Type B pancreatic cell (in vitro differentiated cells): ENCODE data around the gene ST7L. TPM values are rescaled to one million over a fixed set of nuclear protein-coding genes. Genes with fewer than 3 reads are reported as not detected.
"Not testable (repeated sequence)": the region's sequence is repeated elsewhere in the genome, so short reads cannot be mapped to it uniquely, and the experiment has no call there.

Experiments
- DNase-seq: peaks from one replicate; pipeline ENCODE4 v3.0.0; 2021; ENCODE audit warnings: mixed read lengths; ENCODE audit not compliant: unreplicated experiment; ENCODE audit errors: extremely low spot score
- H3K27ac Mint-ChIP-seq: 2 replicates; pipeline ENCODE4 v1.8.0; 2021; ENCODE audit warnings: mild to moderate bottlenecking, mixed read lengths
- H3K27me3 Mint-ChIP-seq: 2 replicates; pipeline ENCODE4 v1.8.0; 2021; ENCODE audit warnings: mixed read lengths
- H3K36me3 Mint-ChIP-seq: 2 replicates; pipeline ENCODE4 v1.8.0; 2021; ENCODE audit warnings: mixed read lengths
- H3K4me1 Mint-ChIP-seq: one replicate; pipeline ENCODE4 v1.8.0; 2021; ENCODE audit warnings: mixed read lengths; ENCODE audit not compliant: unreplicated experiment
- H3K4me3 Mint-ChIP-seq: 2 replicates; pipeline ENCODE4 v1.8.0; 2021; ENCODE audit warnings: mild to moderate bottlenecking, mixed read lengths
- H3K9me3 Mint-ChIP-seq: 2 replicates; pipeline ENCODE4 v1.8.0; 2021; ENCODE audit warnings: mixed read lengths
- CTCF ChIP-seq: fragments of 200-600 bp; sonication (generic); conservative IDR thresholded peaks from 2 replicates; pipeline ENCODE4 v1.5.0; 2021; ENCODE audit warnings: antibody characterized with exemption, mild to moderate bottlenecking
- total RNA-seq: library from RNA; stranded (reverse); gene quantifications from 2 replicates; pipeline ENCODE4 v1.2.1, GENCODE V29; 2021; ENCODE audit warnings: low replicate concordance

ST7L gene
- total RNA-seq, 1 donor from 2014 or later = 22.0 TPM

DNA sequence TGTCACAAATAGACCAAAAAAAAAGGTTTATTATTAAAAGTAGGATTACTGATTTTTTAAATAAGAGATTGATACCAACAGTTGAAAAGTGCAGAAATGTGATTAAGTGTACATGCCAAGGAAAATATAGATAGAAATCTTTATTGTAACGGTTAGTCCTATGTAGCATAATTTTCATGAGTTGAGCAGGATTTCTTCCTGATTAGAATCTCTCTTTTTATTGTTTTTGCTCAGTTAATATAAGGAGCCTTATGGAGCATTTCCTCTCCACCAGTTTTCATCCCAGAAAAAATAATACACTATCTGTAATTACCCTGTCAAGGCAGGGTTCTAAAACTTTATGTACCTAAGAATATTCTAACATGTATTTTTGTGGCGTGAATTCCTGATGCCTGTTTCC, 24.1 kb upstream of the ST7L start:
- Mint-ChIP-seq H3K4me1 (peaks cover under 1% of the 10 kb centered on the region), H3K9me3 (no peaks in the 10 kb centered on the region), H3K27me3 (no peaks in the 10 kb centered on the region), H3K4me3 (no peak overlapping the region), H3K36me3 (peaks cover 19% of the 10 kb centered on the region), H3K27ac (no peak overlapping the region)
- DNase-seq = no peak
- TF ChIP-seq CTCF = no peak

- H3K4me1 Mint-ChIP-seq = peaks cover 11% of the 10 kb centered on the region
- not testable (repeated sequence) for H3K27me3 Mint-ChIP-seq, H3K9me3 Mint-ChIP-seq, H3K27ac Mint-ChIP-seq, H3K4me3 Mint-ChIP-seq, DNase-seq
- peaks cover 15% of the 10 kb centered on the region for H3K36me3 Mint-ChIP-seq
Observed at GRCh38 chr1:112640437-112640836, 21.5 kb upstream of the ST7L start.

GRCh38 chr1:112638110-112638428, 19.1 kb upstream of the ST7L start:
- Mint-ChIP-seq H3K27ac (no peak overlapping the region), H3K27me3 (no peaks in the 10 kb centered on the region), H3K9me3 (no peaks in the 10 kb centered on the region), H3K4me1 (peaks cover 21% of the 10 kb centered on the region), H3K4me3 (no peak overlapping the region), H3K36me3 (peaks cover 16% of the 10 kb centered on the region)
- no peak for TF ChIP-seq CTCF
- DNase-seq = no peak

DNA sequence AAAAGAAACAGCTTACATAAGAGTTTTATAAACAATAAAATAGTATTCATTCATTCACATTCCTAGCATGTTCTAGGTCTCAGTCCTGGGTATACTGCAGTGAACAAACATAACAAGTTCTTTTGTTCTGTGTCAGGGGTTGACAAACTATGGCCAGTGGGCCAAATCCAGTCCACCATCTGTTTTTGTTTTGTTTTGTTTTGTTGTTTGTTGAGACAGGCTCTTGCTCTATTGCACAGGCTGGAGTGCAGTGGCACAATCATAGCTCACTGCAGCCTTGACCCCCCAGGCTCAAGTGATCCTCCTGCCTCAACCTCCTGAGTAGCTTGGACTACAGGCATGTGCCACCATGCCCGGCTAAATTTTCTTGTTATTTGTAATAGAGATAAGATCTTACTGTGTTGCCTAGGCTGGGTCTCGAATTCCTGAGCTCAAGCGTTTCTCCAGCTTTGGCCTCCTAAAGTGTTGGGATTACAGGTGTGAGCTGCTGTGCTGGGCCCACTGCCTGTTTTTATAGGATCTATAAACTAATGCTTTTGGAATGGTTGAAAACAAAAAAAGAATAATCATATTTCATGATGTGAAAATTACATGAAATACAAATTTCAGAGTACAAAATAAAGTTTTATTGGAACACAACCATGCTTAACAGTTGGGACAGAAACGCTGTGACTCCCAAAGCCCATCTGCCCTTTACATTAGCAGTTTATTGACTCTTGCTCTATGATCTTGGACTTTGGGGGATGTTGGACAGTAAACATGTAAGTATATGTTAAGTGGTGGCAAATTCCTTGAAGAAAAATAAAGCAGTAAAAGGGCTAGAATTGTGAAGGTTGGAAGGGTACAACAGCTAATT, 18.5 kb upstream of the ST7L start:
- H3K4me1 Mint-ChIP-seq = peaks cover 21% of the 10 kb centered on the region
- no peaks in the 10 kb centered on the region for H3K9me3 Mint-ChIP-seq
- H3K27ac Mint-ChIP-seq = peak overlapping the region; percentile 79
- no peak for TF ChIP-seq CTCF
- no peak for DNase-seq
- no peaks in the 10 kb centered on the region for H3K27me3 Mint-ChIP-seq
- no peak overlapping the region for H3K4me3 Mint-ChIP-seq
- peaks cover 18% of the 10 kb centered on the region for H3K36me3 Mint-ChIP-seq

DNA sequence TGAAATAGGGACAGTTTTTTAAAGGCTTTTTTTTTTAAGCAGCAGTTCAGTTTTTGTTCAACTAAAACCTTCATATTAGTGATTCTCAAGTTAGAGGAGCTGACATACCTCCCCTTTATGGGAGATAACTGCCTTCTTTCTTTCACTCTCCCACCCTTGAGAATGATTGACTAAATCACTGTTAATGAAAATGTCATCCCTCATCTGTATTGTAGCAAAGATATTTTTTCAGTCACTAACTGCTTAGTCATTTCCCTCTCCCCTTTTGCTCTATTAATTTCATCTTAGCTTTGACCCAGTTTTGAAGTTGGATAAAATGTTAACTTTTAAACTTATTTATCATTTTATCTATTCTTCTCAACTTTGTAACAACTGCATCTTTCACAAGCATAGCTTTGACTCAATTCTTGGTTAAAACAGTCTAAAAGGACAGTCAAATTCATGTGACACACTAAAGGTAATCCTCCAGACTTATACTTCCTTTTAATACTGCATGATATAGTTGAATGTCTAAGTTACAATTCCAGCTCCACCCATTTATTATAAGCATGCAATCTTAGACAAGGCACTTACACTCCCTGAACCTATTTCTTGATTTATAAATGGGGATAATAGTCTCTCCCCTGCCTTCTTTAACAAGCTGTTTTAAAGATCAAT, 17.8 kb upstream of the ST7L start:
- H3K4me3 Mint-ChIP-seq = no peak overlapping the region
- H3K27me3 Mint-ChIP-seq = no peaks in the 10 kb centered on the region
- peak overlapping the region; percentile 79 for H3K27ac Mint-ChIP-seq
- no peak for TF ChIP-seq CTCF
- H3K36me3 Mint-ChIP-seq = peaks cover 18% of the 10 kb centered on the region
- no peaks in the 10 kb centered on the region for H3K9me3 Mint-ChIP-seq
- no peak for DNase-seq
- peaks cover 21% of the 10 kb centered on the region for H3K4me1 Mint-ChIP-seq

- DNase-seq = no peak
- Mint-ChIP-seq H3K4me1 (peaks cover 21% of the 10 kb centered on the region), H3K4me3 (no peak overlapping the region), H3K36me3 (peaks cover 21% of the 10 kb centered on the region), H3K27me3 (no peaks in the 10 kb centered on the region), H3K27ac (no peak overlapping the region), H3K9me3 (no peaks in the 10 kb centered on the region)
- no peak for TF ChIP-seq CTCF
Observed at GRCh38 chr1:112636056-112636455, 17.1 kb upstream of the ST7L start.
